ENCODE results near the gene PPBP.
"Not testable (repeated sequence)": the region's sequence is repeated elsewhere in the genome, so short reads cannot be mapped to it uniquely, and the experiment has no call there.

Gene PPBP

GRCh38 chr4:73950376-73950920, 37.5 kb downstream of the PPBP start:
- not testable (repeated sequence) for DNase-seq (ENCODE audit: low read depth in 4 of 4, low spot score in 1 of 4)

GRCh38 chr4:73948990-73949706, 38.8 kb downstream of the PPBP start:
- no peak for DNase-seq (ENCODE audit: low read depth in 4 of 4, low spot score in 1 of 4)

GRCh38 chr4:73948291-73948690, 39.7 kb downstream of the PPBP start:
- DNase-seq (ENCODE audit: low read depth in 4 of 4, low spot score in 1 of 4) = no peak

- no peak for DNase-seq (ENCODE audit: low read depth in 4 of 4, low spot score in 1 of 4)
Observed at GRCh38 chr4:73947239-73947985, 40.6 kb downstream of the PPBP start.

GRCh38 chr4:73945674-73946449, 42.1 kb downstream of the PPBP start:
- no peak for DNase-seq (ENCODE audit: low read depth in 4 of 4, low spot score in 1 of 4)

- no peak for DNase-seq (ENCODE audit: low read depth in 4 of 4, low spot score in 1 of 4)
Observed at GRCh38 chr4:73945140-73945539, 42.9 kb downstream of the PPBP start.

GRCh38 chr4:73944061-73944875, 43.7 kb downstream of the PPBP start:
- no peak for DNase-seq (ENCODE audit: low read depth in 4 of 4, low spot score in 1 of 4)

GRCh38 chr4:73943555-73943954, 44.4 kb downstream of the PPBP start:
- DNase-seq (ENCODE audit: low read depth in 4 of 4, low spot score in 1 of 4) = no peak

GRCh38 chr4:73936969-73937368, 51.0 kb downstream of the PPBP start:
- DNase-seq (ENCODE audit: low read depth in 4 of 4, low spot score in 1 of 4) = no peak
